ENCODE measurements around the gene KAT7.
A peak's percentile ranks its signal among the peaks of the same experiment; 100 is the strongest.

GRCh38 chr17:49851387-49852291 is 63.2 kb downstream of the KAT7 start:
- peak; percentile 70 to 86 (median 77) for TF ChIP-seq CTCF (IDR thresholded peaks at IDR 0.05)
- TF ChIP-seq POLR2A (IDR thresholded peaks at IDR 0.05): no peak

All from heart left ventricle (tissue), 13 donors.